A673 (cell line): Measurements from ENCODE around the gene BICC1.

ENCODE experiments used
- CTCF ChIP-seq: fragments of 300-800, 200-600 bp; sonication (generic); conservative IDR thresholded peaks from 2 replicates; pipeline ENCODE4 v1.5.1; 2017; ENCODE audit warnings: low read depth, mild to moderate bottlenecking, antibody characterized with exemption, low read length, moderate library complexity, mixed read lengths
- EZH2 ChIP-seq: fragments of 200-600 bp; sonication (generic); IDR thresholded peaks from 2 replicates; pipeline ENCODE4 v1.6.1; 2017; ENCODE audit warnings: borderline replicate concordance, low read depth, mild to moderate bottlenecking, mixed read lengths, antibody characterized with exemption, low read length; ENCODE audit not compliant: poor library complexity, severe bottlenecking

- TF ChIP-seq CTCF (no peak), EZH2 (no peak)
These were observed 326.0 kb downstream of the BICC1 start for GRCh38 chr10:58838561-58839208.
